HFF-Myc (cell line): Measurements from ENCODE around the gene AGA.

Source experiments
- DNase-seq: peaks from one replicate; pipeline ENCODE4 v3.0.0-alpha.2; 2011; ENCODE audit warnings: low read depth; ENCODE audit errors: extremely low read depth
- H3K4me3 ChIP-seq: replicated peaks from 2 replicates; pipeline ENCODE4 v1.5.1; 2011; ENCODE audit warnings: low read depth, mild to moderate bottlenecking, control low read depth, low read length
- TF ChIP-seq, protein P1 (sequence below): IDR thresholded peaks from 2 replicates; pipeline ENCODE4 v1.5.1; 2012; ENCODE audit warnings: mild to moderate bottlenecking, low read depth, low read length, control low read depth; ENCODE audit errors: missing control alignments

AGA gene

DNA sequence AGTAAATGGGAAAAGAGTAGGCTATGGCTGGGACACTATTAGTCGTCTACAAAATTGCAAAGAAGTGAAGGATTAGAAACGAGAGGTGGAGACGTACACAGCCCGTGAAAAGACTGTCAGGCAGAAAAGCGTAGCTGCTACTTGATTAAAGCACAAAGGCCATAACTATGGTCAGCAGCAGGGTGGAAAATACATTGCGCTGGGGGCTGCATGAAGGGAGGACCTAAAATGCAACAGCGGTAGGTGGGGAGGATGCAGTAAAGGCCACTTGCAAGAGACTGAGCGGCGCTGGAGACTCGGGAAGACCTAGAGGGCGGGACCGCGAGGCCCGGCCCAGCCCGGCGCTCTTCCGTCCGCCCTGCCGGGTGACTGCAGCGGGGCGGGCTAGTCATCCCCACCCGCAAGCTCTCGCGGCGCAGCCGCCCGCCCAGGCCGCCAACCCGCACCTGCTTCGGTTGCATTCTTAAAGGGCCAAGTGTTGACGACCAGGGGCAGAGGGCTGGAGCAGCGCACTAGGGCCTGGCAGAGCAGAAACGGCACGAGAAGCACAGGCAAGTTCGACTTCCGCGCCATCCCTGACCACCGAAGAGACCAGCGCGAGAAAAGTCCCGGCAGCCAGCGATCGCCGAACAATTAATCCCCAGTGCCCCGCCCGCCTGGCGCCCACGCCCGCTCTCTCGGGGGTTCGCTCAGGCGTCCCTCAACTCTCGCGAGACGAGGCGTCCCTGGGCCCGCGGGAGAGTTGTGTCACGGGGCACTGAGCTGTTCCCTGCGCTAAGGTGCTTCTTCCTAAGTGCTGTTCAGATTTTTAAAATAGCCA, at the start of gene AGA:
Gene AGA, minus strand, starts transcription at position 635 of the 820 bp plus-strand sequence. Its CDS starts 62 bp downstream, at position 573.
- peak; percentile 74 for DNase-seq
- peak within 1 kb of the TSS; percentile 48 for H3K4me3 ChIP-seq
- TF ChIP-seq, protein P1, sequence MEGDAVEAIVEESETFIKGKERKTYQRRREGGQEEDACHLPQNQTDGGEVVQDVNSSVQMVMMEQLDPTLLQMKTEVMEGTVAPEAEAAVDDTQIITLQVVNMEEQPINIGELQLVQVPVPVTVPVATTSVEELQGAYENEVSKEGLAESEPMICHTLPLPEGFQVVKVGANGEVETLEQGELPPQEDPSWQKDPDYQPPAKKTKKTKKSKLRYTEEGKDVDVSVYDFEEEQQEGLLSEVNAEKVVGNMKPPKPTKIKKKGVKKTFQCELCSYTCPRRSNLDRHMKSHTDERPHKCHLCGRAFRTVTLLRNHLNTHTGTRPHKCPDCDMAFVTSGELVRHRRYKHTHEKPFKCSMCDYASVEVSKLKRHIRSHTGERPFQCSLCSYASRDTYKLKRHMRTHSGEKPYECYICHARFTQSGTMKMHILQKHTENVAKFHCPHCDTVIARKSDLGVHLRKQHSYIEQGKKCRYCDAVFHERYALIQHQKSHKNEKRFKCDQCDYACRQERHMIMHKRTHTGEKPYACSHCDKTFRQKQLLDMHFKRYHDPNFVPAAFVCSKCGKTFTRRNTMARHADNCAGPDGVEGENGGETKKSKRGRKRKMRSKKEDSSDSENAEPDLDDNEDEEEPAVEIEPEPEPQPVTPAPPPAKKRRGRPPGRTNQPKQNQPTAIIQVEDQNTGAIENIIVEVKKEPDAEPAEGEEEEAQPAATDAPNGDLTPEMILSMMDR = no peak

DNA sequence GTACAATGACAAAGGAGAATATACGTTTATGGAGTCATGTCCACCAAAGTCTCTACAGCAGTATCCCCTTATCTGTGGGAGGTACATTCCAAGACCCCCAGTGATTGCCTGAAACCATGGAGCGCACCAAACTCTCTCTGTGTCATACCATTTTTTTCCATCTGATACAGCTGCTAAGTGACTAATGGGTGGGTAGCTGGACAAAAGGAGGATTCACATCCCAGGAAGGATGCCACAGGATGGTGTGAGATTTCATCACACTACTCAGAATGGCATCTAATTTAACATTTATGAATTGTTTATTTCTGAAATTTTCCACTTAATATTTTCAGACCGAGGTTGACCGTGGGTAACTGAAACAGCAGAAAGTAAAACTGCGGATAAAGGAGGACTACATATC, 49.8 kb upstream of the AGA start:
- H3K4me3 ChIP-seq = no peak overlapping the region
- TF ChIP-seq, protein P1 = no peak
- DNase-seq = no peak

DNA sequence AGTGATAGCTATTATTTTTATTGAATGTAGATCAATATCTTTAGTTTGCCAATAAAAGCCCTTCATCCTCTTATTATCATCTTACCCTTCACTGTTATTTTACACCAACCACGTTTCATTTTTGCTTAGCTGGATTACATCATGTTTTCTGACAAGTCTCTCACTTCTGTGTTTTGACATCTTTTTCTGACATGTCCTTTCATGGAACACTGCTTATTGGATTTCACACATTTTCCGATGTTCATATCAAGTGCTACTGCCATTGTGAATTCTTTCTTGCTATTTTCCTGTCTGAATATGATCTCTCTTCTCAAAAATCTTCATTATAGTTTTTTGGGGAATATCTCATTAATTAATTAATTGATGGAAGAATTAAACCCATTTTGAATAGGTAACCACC, 48.5 kb upstream of the AGA start:
- no peak for DNase-seq
- no peak overlapping the region for H3K4me3 ChIP-seq
- TF ChIP-seq, protein P1 = no peak

DNA sequence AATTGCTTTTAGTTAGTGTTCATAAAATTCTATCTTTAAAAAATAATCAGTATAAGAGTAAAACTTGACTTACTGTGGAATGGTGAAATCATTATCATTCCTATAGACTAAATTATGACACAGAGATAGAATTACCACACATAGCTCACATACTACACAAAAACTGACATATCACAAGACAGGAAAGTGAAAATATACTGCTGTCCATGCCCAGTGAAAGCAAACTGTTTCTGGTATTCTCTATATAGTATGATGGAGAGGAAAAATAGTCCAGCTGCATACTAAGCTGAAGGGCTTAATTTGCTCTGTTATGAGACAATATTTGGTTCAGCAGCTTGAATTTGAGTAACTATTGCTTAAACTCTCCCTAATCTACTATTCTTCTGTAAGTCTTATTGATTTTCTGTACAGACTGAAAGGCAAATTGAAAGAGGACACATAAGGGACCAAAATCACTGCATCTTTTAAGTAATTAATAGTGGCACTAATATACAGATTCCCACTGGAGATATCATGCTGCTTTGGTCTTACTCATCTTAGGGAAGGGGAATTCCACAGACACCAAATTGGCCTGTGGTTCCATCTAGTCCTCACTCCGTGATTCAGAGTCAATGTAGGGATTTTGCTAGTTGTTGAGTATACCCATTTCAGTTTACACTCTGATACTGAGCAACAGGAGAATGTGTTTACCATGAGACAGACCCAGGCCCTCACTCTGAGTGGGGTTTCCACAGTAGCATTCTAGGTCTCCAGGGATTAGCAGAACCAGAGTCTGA, 47.4 kb upstream of the AGA start:
- no peak for DNase-seq
- TF ChIP-seq, protein P1 = no peak
- no peak overlapping the region for H3K4me3 ChIP-seq

DNA sequence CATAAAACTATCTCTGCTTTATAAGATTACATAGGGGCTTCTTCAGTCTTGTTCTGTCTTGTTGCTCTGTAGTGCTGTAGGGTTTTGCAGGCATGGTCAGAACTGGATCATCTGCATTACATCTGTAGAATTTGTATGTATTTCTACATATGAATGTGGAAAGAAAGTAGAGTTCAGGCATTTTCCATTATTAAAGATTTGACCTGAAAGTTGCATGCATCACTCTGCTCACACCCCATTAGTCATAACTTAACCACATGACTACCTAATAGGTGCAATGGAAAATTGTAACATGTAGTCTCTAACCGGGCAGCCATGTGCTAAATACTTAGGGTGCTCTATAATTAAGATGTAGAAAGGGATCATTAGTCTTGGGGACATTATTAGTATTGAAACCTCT, 45.7 kb upstream of the AGA start:
- no peak overlapping the region for H3K4me3 ChIP-seq
- TF ChIP-seq, protein P1 = no peak
- no peak for DNase-seq

DNA sequence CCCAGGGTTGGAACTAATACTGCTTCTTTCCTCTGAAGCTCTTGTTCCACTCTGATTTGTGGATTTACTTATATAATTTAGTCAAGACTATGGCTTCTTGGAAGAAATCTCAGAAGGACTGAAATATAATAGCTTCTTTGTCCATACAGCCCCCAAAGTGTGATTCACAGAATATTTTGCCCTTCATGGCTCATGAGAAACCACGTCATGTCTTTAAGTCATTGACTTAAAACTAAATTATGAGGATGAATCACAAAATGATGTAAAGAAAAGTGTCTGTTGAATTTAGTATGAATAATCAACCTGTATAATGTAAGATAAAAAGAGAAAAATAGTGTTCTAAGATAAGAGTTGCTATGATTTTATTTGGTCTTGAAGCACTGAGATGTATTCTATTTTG, 43.3 kb upstream of the AGA start:
- TF ChIP-seq, protein P1 = no peak
- no peak for DNase-seq
- H3K4me3 ChIP-seq = no peak overlapping the region
